Pulmonary artery endothelial cell (primary cell): ENCODE measurements around the gene BRD2. TPM values are rescaled to one million over a fixed set of nuclear protein-coding genes. Genes with fewer than 3 reads are reported as not detected.

Experiments
- DNase-seq: peaks from one replicate; pipeline ENCODE4 v3.0.0-alpha.2; 2011; ENCODE audit warnings: low read depth, low spot score
- total RNA-seq: library from RNA; depleted of rRNA; stranded (reverse); fragments of >200 nt; gene quantifications from 2 replicates; pipeline ENCODE4 v1.2.3, GENCODE V29; 2014

Gene BRD2
- total RNA-seq, 1 donor from 2014 or later = 52.1 TPM

- no peak for DNase-seq
These were observed 20.6 kb upstream of the BRD2 start for GRCh38 chr6:32947552-32948465.

- DNase-seq = no peak
These were observed 19.3 kb upstream of the BRD2 start for GRCh38 chr6:32949113-32949512.

GRCh38 chr6:32950010-32950409, 18.4 kb upstream of the BRD2 start:
- no peak for DNase-seq

GRCh38 chr6:32950449-32950848, 17.9 kb upstream of the BRD2 start:
- DNase-seq = no peak

GRCh38 chr6:32952817-32953739, 15.3 kb upstream of the BRD2 start, which contains the start of gene HLA-DMA:
HLA-DMA (minus strand) TSS chr6:32953097; CDS start chr6:32953036, 61 bp downstream.
- peak; percentile 83 for DNase-seq

- DNase-seq = no peak
These were observed 14.6 kb upstream of the BRD2 start for GRCh38 chr6:32953775-32954174.

GRCh38 chr6:32954267-32954666, 14.1 kb upstream of the BRD2 start:
- no peak for DNase-seq

GRCh38 chr6:32954986-32955802, 13.2 kb upstream of the BRD2 start:
- DNase-seq = no peak

GRCh38 chr6:32956176-32956575, 12.2 kb upstream of the BRD2 start:
- no peak for DNase-seq

- no peak for DNase-seq
These were observed 7.8 kb upstream of the BRD2 start for GRCh38 chr6:32960563-32960962.

GRCh38 chr6:32962213-32962826, 6.1 kb upstream of the BRD2 start:
- no peak for DNase-seq

- no peak for DNase-seq
These were observed 4.5 kb upstream of the BRD2 start for GRCh38 chr6:32963866-32964265.

GRCh38 chr6:32964776-32965175, 3.6 kb upstream of the BRD2 start:
- no peak for DNase-seq

GRCh38 chr6:32967151-32968091, 973 bp upstream of the BRD2 start:
- DNase-seq = no peak

GRCh38 chr6:32968867-32969684, 682 bp downstream of the BRD2 start:
- no peak for DNase-seq

GRCh38 chr6:32969685-32970412, 1.5 kb downstream of the BRD2 start:
- no peak for DNase-seq

GRCh38 chr6:32970413-32971241, 2.2 kb downstream of the BRD2 start:
- DNase-seq = no peak
